ENCODE results near the gene TWF2. TPM values are rescaled to one million over a fixed set of nuclear protein-coding genes. Genes with fewer than 3 reads are reported as not detected.

Gene TWF2
- total RNA-seq, 1 experiment from 2014 or later: 44.8 TPM

- Histone ChIP-seq H3K23me2 (ENCODE audit: insufficient read length, low read depth, low read length, poor library complexity, severe bottlenecking) (no peaks in the 10 kb centered on the region), H3K4ac (ENCODE audit: low read depth, low read length) (no peak overlapping the region), H3K14ac (ENCODE audit: insufficient read depth, low read length) (no peak overlapping the region), H3K79me1 (ENCODE audit: insufficient read depth, low read depth, low read length, poor library complexity, severe bottlenecking) (no peaks in the 10 kb centered on the region), H4K5ac (ENCODE audit: insufficient read length, low read depth, low read length) (no peak overlapping the region), H2AFZ (ENCODE audit: low read length) (no peak overlapping the region), H3K79me2 (ENCODE audit: insufficient read depth, low read length) (no peaks in the 10 kb centered on the region), H3K9me3 (ENCODE audit: control insufficient read depth, low read depth, low read length) (no peaks in the 10 kb centered on the region), H4K20me1 (ENCODE audit: control insufficient read depth, insufficient read depth, insufficient read length) (no peaks in the 10 kb centered on the region), H2BK120ac (ENCODE audit: low read depth, low read length, poor library complexity, severe bottlenecking) (no peak overlapping the region), H3K56ac (ENCODE audit: insufficient read length, low read depth, low read length) (no peak overlapping the region), H3T11ph (ENCODE audit: low read length) (no peak overlapping the region), H2AK5ac (ENCODE audit: insufficient read length, low read length) (no peak overlapping the region), H3K23ac (ENCODE audit: insufficient read length, low read depth, low read length) (no peak overlapping the region), H3K9ac (ENCODE audit: extremely low read depth, insufficient read length, low read length) (no peak overlapping the region), H2BK12ac (ENCODE audit: insufficient read length, low read depth, low read length) (no peak overlapping the region), H4K91ac (ENCODE audit: insufficient read length, low read depth, low read length) (no peak overlapping the region), H3K4me1 (ENCODE audit: insufficient read depth, low read length) (no peaks in the 10 kb centered on the region), H4K8ac (replicated peaks; ENCODE audit: insufficient read length, low read depth, low read length) (no peak overlapping the region), H3K18ac (ENCODE audit: insufficient read length, low read depth, low read length) (no peak overlapping the region), H3K4me2 (ENCODE audit: insufficient read depth, insufficient read length, low read length) (no peak overlapping the region), H2BK15ac (ENCODE audit: low read depth, low read length) (no peak overlapping the region), H3K27me3 (ENCODE audit: insufficient read depth, low read length) (no peaks in the 10 kb centered on the region), H2BK20ac (ENCODE audit: low read depth, low read length, poor library complexity, severe bottlenecking) (no peak overlapping the region), H3K27ac (ENCODE audit: insufficient read length, low read depth, low read length) (no peak overlapping the region), H2BK5ac (ENCODE audit: insufficient read length, low read length) (no peak overlapping the region)
- no peak for TF ChIP-seq CTCF (conservative IDR thresholded peaks at IDR 0.05)
- no peaks in the 10 kb centered on the region for H3K9me3 Mint-ChIP-seq
- DNase-seq: no peak
- no peaks in the 10 kb centered on the region for H3K27me3 Mint-ChIP-seq (ENCODE audit: low read depth)
- H3K4me1 Mint-ChIP-seq: no peaks in the 10 kb centered on the region
- no peak overlapping the region for H3K4me3 Mint-ChIP-seq
- H3K36me3 Mint-ChIP-seq (ENCODE audit: insufficient read depth in 1 of 3, low read depth in 3 of 3): peaks cover 48 to 98% (median 95%) of the 10 kb centered on the region in 3 experiments; a peak in 6 of 7 replicates
- H3K27ac Mint-ChIP-seq: no peak overlapping the region
- no CpG with 5 or more reads among the region's 4 CpGs for WGBS (ENCODE audit: extremely low coverage, insufficient read length, low lambda C conversion rate)
Measured at GRCh38 chr3:52208556-52208955, 30.4 kb downstream of the TWF2 start.
